NT2/D1 (cell line): ENCODE data around the gene SF3B6.

Source experiments
- SUZ12 ChIP-seq: IDR thresholded peaks from 2 replicates; pipeline ENCODE4 v1.6.1; 2011; ENCODE audit not compliant: insufficient read length, insufficient read depth; ENCODE audit errors: extremely low read depth
- YY1 ChIP-seq: IDR thresholded peaks from 2 replicates; pipeline ENCODE4 v1.6.1; 2011; ENCODE audit not compliant: insufficient read length, insufficient read depth
- ZNF274 ChIP-seq: IDR thresholded peaks from 2 replicates; pipeline ENCODE4 v1.6.1; 2011; ENCODE audit warnings: mild to moderate bottlenecking, low read depth, low read length

- TF ChIP-seq ZNF274 (no peak), YY1 (no peak), SUZ12 (no peak)
Observed at GRCh38 chr2:24073816-24074215, 2.3 kb downstream of the SF3B6 start.
